ENCODE data around the gene SPTBN4.

SPTBN4 gene

GRCh38 chr19:40611900-40612698, 145.3 kb downstream of the SPTBN4 start:
- H3K4me3 ChIP-seq (replicated peaks; ENCODE audit: low read depth, low read length) = no peak overlapping the region
- no peak for DNase-seq (ENCODE audit: low read depth)
- TF ChIP-seq CTCF (IDR thresholded peaks at IDR 0.05; ENCODE audit: low read length, missing control alignments) = no peak

- peak overlapping the region; percentile 92 for H3K4me3 ChIP-seq (replicated peaks; ENCODE audit: low read depth, low read length)
- peak; percentile 48 for DNase-seq (ENCODE audit: low read depth)
- no peak for TF ChIP-seq CTCF (IDR thresholded peaks at IDR 0.05; ENCODE audit: low read length, missing control alignments)
These were observed 146.3 kb downstream of the SPTBN4 start for GRCh38 chr19:40612831-40613689.

- peak; percentile 86 for DNase-seq (ENCODE audit: low read depth)
- H3K4me3 ChIP-seq (replicated peaks; ENCODE audit: low read depth, low read length) = peak overlapping the region; percentile 92
- no peak for TF ChIP-seq CTCF (IDR thresholded peaks at IDR 0.05; ENCODE audit: low read length, missing control alignments)
These were observed 147.2 kb downstream of the SPTBN4 start for GRCh38 chr19:40613690-40614621.

GRCh38 chr19:40614622-40615411, 148.0 kb downstream of the SPTBN4 start:
- DNase-seq (ENCODE audit: low read depth) = peak; percentile 98
- peak overlapping the region; percentile 92 for H3K4me3 ChIP-seq (replicated peaks; ENCODE audit: low read depth, low read length)
- TF ChIP-seq CTCF (IDR thresholded peaks at IDR 0.05; ENCODE audit: low read length, missing control alignments) = no peak

GRCh38 chr19:40616178-40616577, 149.4 kb downstream of the SPTBN4 start:
- no peak for TF ChIP-seq CTCF (IDR thresholded peaks at IDR 0.05; ENCODE audit: low read length, missing control alignments)
- DNase-seq (ENCODE audit: low read depth) = no peak

GRCh38 chr19:40616941-40617340, 150.1 kb downstream of the SPTBN4 start:
- no peak for TF ChIP-seq CTCF (IDR thresholded peaks at IDR 0.05; ENCODE audit: low read length, missing control alignments)
- H3K4me3 ChIP-seq (replicated peaks; ENCODE audit: low read depth, low read length) = no peak overlapping the region
- no peak for DNase-seq (ENCODE audit: low read depth)

More at GRCh38 chr19:40616178-40616577, 149.4 kb downstream of the SPTBN4 start:
- H3K4me3 ChIP-seq (replicated peaks; ENCODE audit: low read depth, low read length) = no peak overlapping the region

Measured in fibroblast of pulmonary artery (primary cell).